ENCODE data around the gene IKZF1.

Gene IKZF1

GRCh38 chr7:50377356-50377755, 72.8 kb downstream of the IKZF1 start:
- H3K4me1 ChIP-seq (ENCODE audit: low read length), result no peaks in the 10 kb centered on the region
- H3K36me3 ChIP-seq (replicated peaks; ENCODE audit: low read depth, low read length), result peaks cover 97% of the 10 kb centered on the region
- H4K20me1 ChIP-seq (ENCODE audit: insufficient read depth, low read length), result peaks cover 76% of the 10 kb centered on the region
- H3K27ac ChIP-seq (ENCODE audit: low read length), result no peak overlapping the region
- no peak overlapping the region for H3K4me3 ChIP-seq (ENCODE audit: low read length)
- no peak overlapping the region for H3K9ac ChIP-seq (ENCODE audit: low read length)
- no peak overlapping the region for H2AFZ ChIP-seq (ENCODE audit: low read depth, low read length)
- no peak overlapping the region for H3K4me2 ChIP-seq (ENCODE audit: low read length)
- TF ChIP-seq CTCF (IDR thresholded peaks at IDR 0.05; ENCODE audit: low read depth, low read length) (no peak), EZH2phosphoT487 (IDR thresholded peaks at IDR 0.05; ENCODE audit: low read depth) (no peak)
- H3K79me2 ChIP-seq (ENCODE audit: low read length), result peaks cover 98% of the 10 kb centered on the region
- H3K9me3 ChIP-seq (ENCODE audit: insufficient read depth, low read length), result no peaks in the 10 kb centered on the region
- H3K27me3 ChIP-seq (ENCODE audit: low read depth, low read length), result no peaks in the 10 kb centered on the region

- Histone ChIP-seq H3K9ac (ENCODE audit: low read length) (no peak overlapping the region), H3K4me1 (ENCODE audit: low read length) (no peaks in the 10 kb centered on the region), H3K79me2 (ENCODE audit: low read length) (peaks cover 98% of the 10 kb centered on the region), H3K9me3 (ENCODE audit: insufficient read depth, low read length) (no peaks in the 10 kb centered on the region), H4K20me1 (ENCODE audit: insufficient read depth, low read length) (peaks cover 81% of the 10 kb centered on the region), H3K4me2 (ENCODE audit: low read length) (no peak overlapping the region), H2AFZ (ENCODE audit: low read depth, low read length) (no peak overlapping the region), H3K27me3 (ENCODE audit: low read depth, low read length) (no peaks in the 10 kb centered on the region), H3K4me3 (ENCODE audit: low read length) (no peak overlapping the region), H3K36me3 (replicated peaks; ENCODE audit: low read depth, low read length) (peaks cover 97% of the 10 kb centered on the region), H3K27ac (ENCODE audit: low read length) (peak overlapping the region; percentile 20)
- no peak for TF ChIP-seq CTCF (IDR thresholded peaks at IDR 0.05; ENCODE audit: low read depth, low read length)
- no peak for TF ChIP-seq EZH2phosphoT487 (IDR thresholded peaks at IDR 0.05; ENCODE audit: low read depth)
Observed at GRCh38 chr7:50379082-50379481, 74.6 kb downstream of the IKZF1 start.

GRCh38 chr7:50379539-50379938, 75.0 kb downstream of the IKZF1 start:
- no peaks in the 10 kb centered on the region for H3K4me1 ChIP-seq (ENCODE audit: low read length)
- peak overlapping the region; percentile 20 for H3K27ac ChIP-seq (ENCODE audit: low read length)
- H3K36me3 ChIP-seq (replicated peaks; ENCODE audit: low read depth, low read length), result peaks cover 97% of the 10 kb centered on the region
- H3K9ac ChIP-seq (ENCODE audit: low read length), result no peak overlapping the region
- H4K20me1 ChIP-seq (ENCODE audit: insufficient read depth, low read length), result peaks cover 84% of the 10 kb centered on the region
- H3K27me3 ChIP-seq (ENCODE audit: low read depth, low read length), result no peaks in the 10 kb centered on the region
- peaks cover 98% of the 10 kb centered on the region for H3K79me2 ChIP-seq (ENCODE audit: low read length)
- H3K9me3 ChIP-seq (ENCODE audit: insufficient read depth, low read length), result no peaks in the 10 kb centered on the region
- no peak overlapping the region for H3K4me3 ChIP-seq (ENCODE audit: low read length)
- no peak overlapping the region for H3K4me2 ChIP-seq (ENCODE audit: low read length)
- TF ChIP-seq CTCF (IDR thresholded peaks at IDR 0.05; ENCODE audit: low read depth, low read length) (no peak), EZH2phosphoT487 (IDR thresholded peaks at IDR 0.05; ENCODE audit: low read depth) (no peak)
- H2AFZ ChIP-seq (ENCODE audit: low read depth, low read length), result no peak overlapping the region

GRCh38 chr7:50382455-50382854, 77.9 kb downstream of the IKZF1 start:
- Histone ChIP-seq H3K27me3 (ENCODE audit: low read depth, low read length) (no peaks in the 10 kb centered on the region), H3K9me3 (ENCODE audit: insufficient read depth, low read length) (no peaks in the 10 kb centered on the region), H2AFZ (ENCODE audit: low read depth, low read length) (no peak overlapping the region), H3K79me2 (ENCODE audit: low read length) (peaks cover 98% of the 10 kb centered on the region), H4K20me1 (ENCODE audit: insufficient read depth, low read length) (peaks cover 75% of the 10 kb centered on the region), H3K4me1 (ENCODE audit: low read length) (no peaks in the 10 kb centered on the region), H3K4me3 (ENCODE audit: low read length) (no peak overlapping the region), H3K4me2 (ENCODE audit: low read length) (no peak overlapping the region), H3K36me3 (replicated peaks; ENCODE audit: low read depth, low read length) (peaks cover 91% of the 10 kb centered on the region), H3K9ac (ENCODE audit: low read length) (no peak overlapping the region), H3K27ac (ENCODE audit: low read length) (no peak overlapping the region)
- TF ChIP-seq EZH2phosphoT487 (IDR thresholded peaks at IDR 0.05; ENCODE audit: low read depth) (no peak), CTCF (IDR thresholded peaks at IDR 0.05; ENCODE audit: low read depth, low read length) (no peak)

Data from OCI-LY3 (cell line).